Memory B cell (primary cell): ENCODE data around the gene CCDC92.
A peak's percentile ranks its signal among the peaks of the same experiment; 100 is the strongest.
"Not testable (repeated sequence)": the region's sequence is repeated elsewhere in the genome, so short reads cannot be mapped to it uniquely, and the experiment has no call there.

ENCODE experiments used
- ATAC-seq: fragments of 150-1000 bp; cut with Tn5 transposase; 2 replicates; pipeline ENCODE4 v1.10.0; 2021; ENCODE audit warnings: low read depth, mild to moderate bottlenecking, moderate library complexity
- DNase-seq, 2 donors: peaks; one replicate each; pipeline ENCODE4 v3.0.0; 2022; ENCODE audit warnings: low spot score in 2 of 2
- H3K27ac Mint-ChIP-seq: one replicate; pipeline ENCODE4 v1.8.0; 2022; ENCODE audit warnings: mild to moderate bottlenecking, moderate library complexity, mixed read lengths
- H3K27me3 Mint-ChIP-seq: one replicate; pipeline ENCODE4 v1.8.0; 2022; ENCODE audit warnings: mixed read lengths
- H3K36me3 Mint-ChIP-seq: one replicate; pipeline ENCODE4 v1.8.0; 2022; ENCODE audit warnings: mild to moderate bottlenecking, mixed read lengths
- H3K4me1 Mint-ChIP-seq: one replicate; pipeline ENCODE4 v1.8.0; 2022; ENCODE audit warnings: mixed read lengths
- H3K4me3 Mint-ChIP-seq: one replicate; pipeline ENCODE4 v1.8.0; 2022; ENCODE audit warnings: mild to moderate bottlenecking, moderate library complexity, mixed read lengths
- H3K9me3 Mint-ChIP-seq: one replicate; pipeline ENCODE4 v1.8.0; 2022; ENCODE audit warnings: mixed read lengths

CCDC92 gene

DNA sequence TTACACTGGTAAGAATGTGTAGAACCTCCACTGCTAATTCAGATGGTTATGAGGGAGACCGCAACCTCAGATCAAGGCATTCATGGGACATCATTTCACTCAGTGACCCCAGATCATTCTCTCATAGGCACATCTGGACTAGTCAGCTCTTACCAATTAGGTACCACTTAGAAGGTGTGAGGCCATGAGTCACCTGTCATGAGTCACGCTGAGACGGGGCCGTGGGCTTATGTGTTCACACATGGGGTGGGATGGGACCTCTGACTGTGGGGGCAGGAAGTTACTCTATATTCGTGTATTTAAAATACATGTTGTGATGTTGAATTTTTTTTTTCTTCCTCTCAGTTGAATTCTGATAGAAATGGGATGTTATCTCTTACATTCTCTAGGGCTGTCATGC, 55.9 kb downstream of the CCDC92 start:
- no peak for DNase-seq
- Mint-ChIP-seq H3K27ac (no peak overlapping the region), H3K9me3 (no peaks in the 10 kb centered on the region), H3K4me1 (no peaks in the 10 kb centered on the region), H3K4me3 (no peak overlapping the region), H3K27me3 (peaks cover 4% of the 10 kb centered on the region), H3K36me3 (no peaks in the 10 kb centered on the region)
- ATAC-seq, result no peak

DNA sequence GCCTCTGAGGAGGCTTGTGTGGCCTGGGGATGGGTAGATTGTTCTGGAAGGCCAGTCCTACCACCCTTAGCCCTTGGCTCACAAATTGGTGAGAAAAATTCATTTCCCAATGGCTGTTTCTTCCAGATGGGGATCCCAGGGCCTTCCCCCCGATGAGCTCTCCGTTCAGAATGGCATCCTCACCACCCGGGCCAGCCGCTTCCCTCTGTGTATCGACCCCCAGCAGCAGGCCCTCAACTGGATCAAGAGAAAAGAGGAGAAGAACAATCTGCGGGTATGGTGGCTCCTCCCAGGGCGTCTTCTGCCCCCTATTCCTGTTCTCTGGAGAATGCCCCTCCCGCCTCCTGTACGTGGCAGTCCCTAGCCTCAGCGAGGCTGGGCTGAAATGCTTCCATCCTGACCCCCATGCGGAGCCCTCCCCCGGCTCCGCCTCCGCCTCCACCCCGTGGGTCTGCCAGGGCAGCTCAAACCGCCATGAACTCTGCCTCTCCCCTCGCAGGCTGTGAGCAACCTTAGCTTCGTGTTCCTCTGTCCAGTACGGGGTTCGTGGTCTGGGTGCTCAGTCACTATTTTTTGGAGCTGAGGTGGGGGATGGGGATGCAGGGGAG, 57.8 kb downstream of the CCDC92 start:
- ATAC-seq, result no peak

DNA sequence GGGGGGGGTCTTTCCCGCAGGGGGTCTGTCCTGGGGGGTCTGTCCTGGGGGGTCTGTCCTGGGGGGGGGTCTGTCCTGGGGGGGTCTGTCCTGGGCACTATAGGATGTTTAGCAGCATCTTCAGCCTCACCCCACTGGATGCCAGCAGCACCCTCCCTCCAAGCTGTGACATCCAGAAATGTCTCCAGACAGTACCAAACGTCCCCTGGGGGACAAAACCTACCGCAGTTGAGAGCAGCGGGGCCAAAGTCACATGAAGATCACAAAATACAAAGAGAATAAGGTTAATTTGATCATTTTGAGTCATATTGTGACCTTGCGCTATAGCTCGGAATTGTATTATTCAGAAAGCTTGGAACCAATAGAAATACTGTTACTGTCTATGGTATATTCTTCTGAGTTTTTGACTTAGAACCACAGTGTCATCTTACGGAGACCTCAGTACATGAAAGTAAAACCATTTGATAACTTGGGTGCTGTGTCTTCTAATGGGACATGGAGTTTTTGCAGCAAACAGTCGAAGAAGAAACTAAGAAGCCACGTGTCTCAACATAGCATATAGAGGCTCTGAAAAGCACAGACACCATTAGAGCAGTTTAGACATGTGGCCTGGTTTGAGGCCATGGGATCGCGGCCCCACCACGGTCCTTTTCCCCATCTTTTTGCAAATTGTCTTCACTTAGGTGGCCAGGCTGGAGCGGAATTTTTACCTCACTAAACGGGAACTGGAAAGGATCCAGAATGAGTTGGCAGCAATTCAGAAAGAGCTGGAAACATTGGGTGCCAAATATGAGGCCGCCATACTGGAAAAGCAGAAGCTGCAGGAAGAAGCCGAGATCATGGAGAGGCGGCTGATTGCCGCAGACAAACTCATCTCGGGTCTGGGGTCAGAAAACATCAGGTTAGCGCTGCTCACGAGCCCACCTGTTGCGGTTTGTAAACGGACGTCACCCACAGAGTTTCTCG, 59.9 kb downstream of the CCDC92 start:
- DNase-seq, result no peak
- Mint-ChIP-seq H3K9me3 (no peaks in the 10 kb centered on the region), H3K27ac (no peak overlapping the region), H3K27me3 (peaks cover 4% of the 10 kb centered on the region), H3K4me3 (no peak overlapping the region), H3K4me1 (no peaks in the 10 kb centered on the region), H3K36me3 (no peaks in the 10 kb centered on the region)
- no peak for ATAC-seq

More for the DNA sequence above, 57.8 kb downstream of the CCDC92 start:
- DNase-seq, result no peak
- H3K4me1 Mint-ChIP-seq, result no peaks in the 10 kb centered on the region
- no peaks in the 10 kb centered on the region for H3K36me3 Mint-ChIP-seq
- H3K27ac Mint-ChIP-seq, result no peak overlapping the region
- H3K27me3 Mint-ChIP-seq, result peaks cover 4% of the 10 kb centered on the region
- no peak overlapping the region for H3K4me3 Mint-ChIP-seq
- no peaks in the 10 kb centered on the region for H3K9me3 Mint-ChIP-seq

DNA sequence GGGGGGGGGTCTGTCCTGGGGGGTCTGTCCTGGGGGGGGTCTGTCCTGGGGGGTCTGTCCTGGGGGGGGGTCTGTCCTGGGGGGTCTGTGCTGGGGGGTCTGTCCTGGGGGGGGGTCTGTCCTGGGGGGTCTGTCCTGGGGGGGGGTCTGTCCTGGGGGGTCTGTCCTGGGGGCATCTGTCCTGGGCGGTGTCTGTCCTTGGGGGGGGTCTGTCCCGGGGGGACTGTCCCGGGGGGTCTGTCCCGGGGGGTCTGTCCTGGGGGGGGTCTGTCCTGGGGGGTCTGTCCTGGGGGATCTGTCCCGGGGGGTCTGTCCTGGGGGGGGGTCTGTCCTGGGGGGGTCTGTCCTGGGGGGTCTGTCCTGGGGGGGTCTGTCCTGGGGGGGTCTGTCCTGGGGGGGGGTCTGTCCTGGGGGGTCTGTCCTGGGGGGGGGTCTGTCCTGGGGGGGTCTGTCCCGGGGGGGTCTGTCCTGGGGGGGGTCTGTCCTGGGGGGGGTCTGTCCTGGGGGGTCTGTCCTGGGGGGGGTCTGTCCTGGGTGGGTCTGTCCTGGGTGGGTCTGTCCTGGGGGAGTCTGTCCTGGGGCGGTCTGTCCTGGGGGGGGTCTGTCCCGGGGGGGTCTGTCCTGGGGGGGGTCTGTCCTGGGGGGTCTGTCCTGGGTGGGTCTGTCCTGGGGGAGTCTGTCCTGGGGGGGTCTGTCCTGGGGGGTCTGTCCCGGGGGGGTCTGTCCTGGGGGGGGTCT, 60.8 kb downstream of the CCDC92 start:
- H3K27me3 Mint-ChIP-seq, H3K9me3 Mint-ChIP-seq, DNase-seq, ATAC-seq, H3K4me1 Mint-ChIP-seq, H3K27ac Mint-ChIP-seq, H3K36me3 Mint-ChIP-seq, H3K4me3 Mint-ChIP-seq: not testable (repeated sequence)

DNA sequence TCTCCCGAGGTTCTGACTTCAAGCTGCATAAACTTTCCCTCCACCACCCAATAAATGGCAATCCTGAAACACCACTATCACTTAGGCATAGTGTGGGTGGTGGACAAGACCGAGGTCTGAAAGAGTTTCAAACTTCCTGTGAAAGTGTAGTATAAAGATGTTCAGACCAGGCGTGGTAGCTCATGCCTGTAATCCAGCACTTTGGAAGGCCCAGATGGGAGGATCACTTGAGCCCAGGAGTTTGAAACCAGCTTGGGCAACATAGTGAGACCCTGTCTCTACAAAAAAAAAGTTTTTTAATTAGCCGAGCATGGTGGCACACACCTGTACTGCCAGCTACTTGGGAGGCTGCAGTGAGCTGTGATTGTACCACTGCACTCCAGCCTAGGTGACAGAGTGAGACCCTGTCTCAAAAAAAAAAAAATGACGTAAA, 61.9 kb downstream of the CCDC92 start:
- H3K27ac Mint-ChIP-seq, result peak overlapping the region; percentile 39
- H3K27me3 Mint-ChIP-seq, result no peaks in the 10 kb centered on the region
- no peaks in the 10 kb centered on the region for H3K4me1 Mint-ChIP-seq
- no peak overlapping the region for H3K4me3 Mint-ChIP-seq
- ATAC-seq (no peak), DNase-seq (no peak)
- H3K36me3 Mint-ChIP-seq, result no peaks in the 10 kb centered on the region
- H3K9me3 Mint-ChIP-seq, result no peaks in the 10 kb centered on the region

DNA sequence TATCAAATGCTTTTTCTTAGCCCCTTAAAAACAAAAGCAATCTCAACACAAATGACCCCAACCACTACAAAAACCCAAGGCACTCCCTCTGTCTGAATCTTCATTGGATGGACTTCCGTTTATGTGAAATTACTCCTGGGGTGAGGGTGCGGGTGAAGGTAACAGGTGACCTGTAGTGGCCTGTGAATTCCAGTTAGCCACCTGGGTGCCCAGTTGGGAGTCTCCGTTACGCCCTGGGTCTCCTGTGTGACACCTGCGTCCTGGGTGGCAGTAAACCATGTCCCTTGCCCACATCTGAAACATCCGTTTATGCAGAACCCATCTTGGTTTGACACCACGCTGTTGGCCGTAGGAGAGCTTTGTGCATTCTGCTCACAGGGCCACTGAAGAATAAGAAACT, 62.6 kb downstream of the CCDC92 start:
- no peaks in the 10 kb centered on the region for H3K9me3 Mint-ChIP-seq
- no peaks in the 10 kb centered on the region for H3K27me3 Mint-ChIP-seq
- H3K27ac Mint-ChIP-seq, result peak overlapping the region; percentile 22
- ATAC-seq (no peak), DNase-seq (no peak)
- H3K4me3 Mint-ChIP-seq, result no peak overlapping the region
- H3K4me1 Mint-ChIP-seq, result peaks cover 5% of the 10 kb centered on the region
- no peaks in the 10 kb centered on the region for H3K36me3 Mint-ChIP-seq

DNA sequence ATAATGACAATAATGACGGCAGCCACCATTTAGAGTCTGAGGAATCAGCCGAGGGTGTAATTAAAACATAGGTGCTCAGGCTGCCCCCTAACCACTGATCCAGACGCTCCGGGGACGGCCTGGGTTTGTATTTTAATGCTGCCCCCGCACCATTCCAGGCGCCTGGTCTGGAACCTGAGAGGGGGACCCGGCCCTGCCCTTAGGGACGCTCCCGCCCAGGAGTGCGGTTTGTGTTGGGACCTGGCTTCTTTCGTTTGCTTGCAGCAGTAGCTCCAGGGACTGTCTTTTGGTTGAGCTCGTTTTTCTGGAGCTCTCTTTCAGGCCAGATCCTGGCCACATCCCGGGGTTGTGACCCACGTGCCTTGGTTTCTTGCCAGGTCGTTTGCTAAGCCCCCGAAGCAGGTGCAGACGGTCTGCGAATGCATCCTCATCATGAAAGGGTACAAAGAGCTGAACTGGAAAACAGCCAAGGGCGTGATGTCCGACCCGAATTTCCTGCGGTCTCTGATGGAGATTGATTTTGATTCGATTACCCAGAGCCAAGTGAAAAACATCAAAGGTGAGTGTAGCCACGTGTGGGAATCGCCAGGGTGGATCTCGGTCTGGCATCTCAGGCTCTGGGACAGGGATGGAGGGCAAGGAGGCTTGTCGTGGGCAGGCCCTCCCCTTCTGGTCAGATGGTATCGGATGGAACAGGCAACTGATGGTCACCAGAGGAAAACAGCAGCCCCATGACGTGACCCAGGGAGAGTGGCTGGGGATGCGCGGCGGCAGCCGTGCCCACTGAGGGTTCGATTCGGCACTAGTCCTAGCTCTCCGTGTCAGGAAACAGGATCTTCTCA, 63.5 kb downstream of the CCDC92 start:
- Mint-ChIP-seq H3K27ac (no peak overlapping the region), H3K4me3 (no peak overlapping the region), H3K27me3 (peaks cover under 1% of the 10 kb centered on the region), H3K9me3 (no peaks in the 10 kb centered on the region), H3K4me1 (peaks cover 5% of the 10 kb centered on the region), H3K36me3 (no peaks in the 10 kb centered on the region)
- DNase-seq, result no peak
- no peak for ATAC-seq

DNA sequence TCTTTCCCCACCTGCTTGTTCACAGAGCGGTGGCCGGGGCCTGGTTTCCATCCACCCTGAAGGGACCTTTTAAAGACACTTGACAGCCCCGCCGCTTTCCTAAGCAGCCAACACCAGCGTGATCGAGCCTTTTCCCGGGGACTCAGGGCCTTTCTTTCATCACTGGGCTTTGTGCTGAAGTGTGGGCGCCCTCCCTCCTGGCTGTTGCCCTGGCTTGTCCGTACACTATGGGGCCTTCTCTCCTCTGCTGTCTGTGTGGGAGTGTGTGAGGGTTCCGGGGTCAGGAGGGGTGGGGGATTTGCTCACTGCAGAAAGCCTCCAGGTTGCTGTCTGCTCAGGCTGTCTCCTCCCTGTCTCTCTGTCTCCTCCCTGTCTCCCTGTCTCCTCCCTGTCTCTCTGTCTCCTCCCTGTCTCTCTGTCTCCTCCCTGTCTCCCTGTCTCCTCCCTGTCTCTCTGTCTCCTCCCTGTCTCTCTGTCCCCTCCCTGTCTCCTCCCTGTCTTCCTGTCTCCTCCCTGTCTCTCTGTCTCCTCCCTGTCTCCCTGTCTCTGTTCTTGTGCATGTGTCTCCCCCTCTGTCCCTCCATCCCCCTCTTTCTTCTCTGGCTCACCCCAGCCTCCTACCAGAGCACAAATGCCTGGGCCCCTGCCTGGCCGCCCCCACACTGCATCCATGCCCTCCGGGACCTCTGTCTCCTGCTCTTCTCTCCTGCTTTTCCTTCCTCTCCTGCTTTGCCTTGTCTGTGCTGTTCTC, 64.7 kb downstream of the CCDC92 start:
- Mint-ChIP-seq H3K36me3 (no peaks in the 10 kb centered on the region), H3K27ac (no peak overlapping the region), H3K4me3 (no peak overlapping the region), H3K27me3 (peaks cover 3% of the 10 kb centered on the region), H3K4me1 (peaks cover 5% of the 10 kb centered on the region), H3K9me3 (no peaks in the 10 kb centered on the region)
- DNase-seq (no peak), ATAC-seq (no peak)

DNA sequence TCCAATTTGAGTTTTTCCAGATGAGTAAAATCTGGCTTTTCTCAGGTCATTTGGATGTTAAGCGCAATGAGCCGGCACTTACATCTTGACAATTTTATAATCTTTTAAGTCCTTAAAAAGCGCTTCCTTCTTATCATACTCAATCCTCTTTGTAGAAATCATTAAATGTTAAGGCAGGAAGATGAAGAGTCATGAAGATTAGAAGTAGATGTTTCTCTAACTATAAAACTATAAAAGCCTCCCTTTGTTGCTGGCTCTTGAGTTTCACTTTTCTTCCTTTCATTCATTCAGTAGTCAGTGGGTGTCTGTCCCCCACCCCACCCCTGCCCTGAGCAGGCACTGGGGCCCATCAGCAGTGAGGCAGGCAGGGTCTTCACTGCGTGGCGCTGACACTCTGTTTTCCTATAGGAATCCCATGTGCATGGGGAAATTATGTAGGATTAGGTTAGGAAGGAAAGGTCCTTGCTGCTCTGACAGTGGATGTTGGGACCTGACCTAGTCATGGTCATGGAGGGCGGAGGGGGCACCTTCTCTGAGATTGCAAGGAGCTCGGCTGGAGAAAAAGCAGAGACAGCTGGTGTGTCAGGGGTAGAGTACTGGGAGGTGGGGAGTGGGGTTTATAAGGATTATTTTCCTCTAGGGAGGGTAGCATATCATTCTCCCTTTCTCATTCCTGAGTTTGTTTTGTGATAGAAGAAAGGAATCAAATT, 65.8 kb downstream of the CCDC92 start:
- Mint-ChIP-seq H3K4me1 (peaks cover 5% of the 10 kb centered on the region), H3K27ac (no peak overlapping the region), H3K27me3 (peaks cover 6% of the 10 kb centered on the region), H3K9me3 (no peaks in the 10 kb centered on the region), H3K36me3 (no peaks in the 10 kb centered on the region), H3K4me3 (no peak overlapping the region)
- ATAC-seq, result no peak
- DNase-seq, result no peak

DNA sequence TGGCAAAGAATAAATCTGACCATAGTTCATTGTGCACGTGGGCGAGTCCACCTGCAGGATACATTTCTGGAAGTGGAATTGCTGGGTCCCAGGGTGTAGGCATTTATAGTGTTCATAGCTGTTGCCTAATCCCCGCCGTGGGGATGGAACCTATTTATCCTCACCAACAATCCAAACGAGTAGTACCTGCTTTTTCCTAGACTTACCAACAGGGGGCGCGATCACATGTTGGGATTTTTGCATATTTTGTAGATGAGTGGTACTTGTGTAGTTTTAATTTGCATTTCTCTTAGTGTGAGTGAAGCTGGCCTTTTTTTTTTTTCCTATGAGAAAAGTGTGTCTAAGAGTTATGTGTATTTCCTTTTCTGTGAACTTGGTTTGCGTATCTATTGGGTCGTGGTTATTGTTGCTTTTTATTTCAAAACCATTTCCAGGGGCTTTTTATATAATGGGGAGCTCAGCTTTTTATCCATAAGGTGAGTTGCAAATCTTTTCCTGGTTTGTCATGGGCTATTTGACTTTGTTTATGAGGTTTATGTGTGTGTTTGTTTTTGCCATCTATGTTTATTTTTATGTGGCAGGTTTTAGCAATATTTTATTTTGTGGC, 67.2 kb downstream of the CCDC92 start:
- H3K9me3 Mint-ChIP-seq, result no peaks in the 10 kb centered on the region
- H3K4me3 Mint-ChIP-seq, result no peak overlapping the region
- no peak overlapping the region for H3K27ac Mint-ChIP-seq
- no peaks in the 10 kb centered on the region for H3K36me3 Mint-ChIP-seq
- H3K4me1 Mint-ChIP-seq, result peaks cover 5% of the 10 kb centered on the region
- peaks cover 12% of the 10 kb centered on the region for H3K27me3 Mint-ChIP-seq
- DNase-seq, result peak; percentile 54 to 57
- ATAC-seq, result peak; percentile 63

DNA sequence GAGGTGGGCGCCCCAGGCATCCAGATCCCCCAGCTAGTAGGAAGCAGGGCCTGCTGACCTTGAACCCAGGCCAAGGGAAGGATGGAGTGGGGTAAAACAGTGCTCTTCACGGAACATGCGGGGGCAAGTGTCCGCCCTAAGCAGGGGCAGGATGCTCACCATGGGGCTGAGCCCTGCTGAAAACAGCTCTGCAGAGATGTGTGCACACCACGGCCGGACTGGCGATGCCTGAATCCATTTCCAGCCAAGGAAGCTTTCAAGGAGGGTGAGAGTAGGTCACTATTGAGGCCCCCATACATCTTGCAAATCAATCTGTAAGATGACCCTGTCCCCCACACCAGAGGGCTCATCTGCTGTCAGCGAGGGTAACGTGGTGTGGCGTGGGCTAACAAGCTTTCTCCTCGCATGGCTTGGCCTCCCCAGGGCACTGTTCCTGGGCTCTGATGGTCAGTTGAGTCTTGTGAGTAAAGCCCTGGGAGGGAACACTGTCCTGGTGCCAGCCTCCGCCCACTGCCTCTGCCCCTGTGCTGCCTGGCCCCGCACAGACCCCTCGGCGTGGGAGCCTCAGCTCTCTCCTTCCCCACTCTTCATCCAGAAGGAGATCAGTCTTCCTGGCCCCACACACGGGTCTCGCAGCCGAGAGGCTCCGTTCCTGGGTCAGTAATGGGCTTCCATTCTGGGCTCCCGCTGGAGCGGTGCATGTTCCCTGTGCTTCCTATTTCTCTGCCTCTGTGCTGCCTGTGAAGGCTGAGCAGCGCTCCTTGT, 69.1 kb downstream of the CCDC92 start:
- ATAC-seq (no peak), DNase-seq (no peak)
- H3K9me3 Mint-ChIP-seq, result no peaks in the 10 kb centered on the region
- H3K27me3 Mint-ChIP-seq, result peaks cover 21% of the 10 kb centered on the region
- H3K36me3 Mint-ChIP-seq, result no peaks in the 10 kb centered on the region
- no peak overlapping the region for H3K27ac Mint-ChIP-seq
- no peak overlapping the region for H3K4me3 Mint-ChIP-seq
- H3K4me1 Mint-ChIP-seq, result peaks cover 5% of the 10 kb centered on the region

DNA sequence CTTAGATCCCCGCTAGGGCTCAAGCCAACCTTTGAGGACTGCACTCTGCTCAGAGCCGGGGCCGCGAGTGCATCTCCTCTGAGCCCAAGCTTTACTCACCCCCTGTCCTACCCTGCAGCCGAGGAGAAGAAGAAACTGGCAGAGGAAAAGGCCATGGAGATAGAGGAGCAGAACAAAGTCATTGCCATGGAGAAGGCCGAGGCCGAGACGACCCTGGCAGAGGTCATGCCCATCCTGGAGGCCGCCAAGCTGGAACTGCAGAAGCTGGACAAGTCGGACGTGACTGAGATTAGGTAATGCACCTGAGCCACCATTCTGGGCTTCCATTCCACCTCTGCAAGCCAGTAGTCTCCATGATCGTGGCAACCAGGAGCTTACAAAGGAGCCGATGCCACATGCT, 69.8 kb downstream of the CCDC92 start:
- Mint-ChIP-seq H3K4me1 (peaks cover 5% of the 10 kb centered on the region), H3K27ac (no peak overlapping the region), H3K36me3 (no peaks in the 10 kb centered on the region), H3K4me3 (no peak overlapping the region), H3K27me3 (peaks cover 22% of the 10 kb centered on the region), H3K9me3 (no peaks in the 10 kb centered on the region)
- ATAC-seq, result no peak
- DNase-seq, result no peak
